ENCODE measurements around the gene CHST12. TPM values are rescaled to one million over a fixed set of nuclear protein-coding genes. Genes with fewer than 3 reads are reported as not detected.

The CHST12 gene
- total RNA-seq, 5 donors from 2014 or later (not counting 1 experiment from before 2014, with no cell fraction given): 20.3 to 41.5 (median 30.8) TPM

GRCh38 chr7:2480070-2480408 lies 76.6 kb downstream of the CHST12 start:
- POLR2A ChIA-PET: no interaction called here
- no peak overlapping the region for H3K4me3 ChIP-seq (ENCODE audit: control insufficient read depth in 1 of 2, extremely low read depth in 1 of 2, low read length in 1 of 2)

GRCh38 chr7:2481195-2481594 lies 77.8 kb downstream of the CHST12 start:
- Histone ChIP-seq H3K4me3 (ENCODE audit: control insufficient read depth in 1 of 2, extremely low read depth in 1 of 2, low read length in 1 of 2) (no peak overlapping the region), H3K4me1 (ENCODE audit: control insufficient read depth in 1 of 2, extremely low read depth in 1 of 2, insufficient read depth in 2 of 2, low read length in 2 of 2) (peaks cover 2 to 19% of the 10 kb centered on the region in 2 experiments), H3K27ac (ENCODE audit: low read length) (no peak overlapping the region), H3K36me3 (ENCODE audit: control insufficient read depth in 2 of 2, extremely low read depth in 1 of 2, insufficient read depth in 1 of 2, low read length in 1 of 2) (peaks cover 0 to 3% of the 10 kb centered on the region in 2 donors), H3K9me3 (no peaks in the 10 kb centered on the region), H3K27me3 (replicated peaks in 1 of 2; ENCODE audit: control insufficient read depth in 2 of 2, extremely low read depth in 1 of 2, insufficient read depth in 2 of 2, low read length in 1 of 2) (peaks cover 0 to 34% of the 10 kb centered on the region in 2 experiments)
- H3K27me3 Mint-ChIP-seq: no peaks in the 10 kb centered on the region
- POLR2A ChIA-PET: no interaction called here
- H3K4me1 Mint-ChIP-seq: peaks cover 0 to 11% (median 3%) of the 10 kb centered on the region in 3 donors
- no peaks in the 10 kb centered on the region for H3K9me3 Mint-ChIP-seq
- WGBS (ENCODE audit: insufficient coverage): no CpG with 5 or more reads among the region's 4 CpGs
- no peak for ATAC-seq (replicated peaks in 1 of 4)
- no peak overlapping the region for H3K4me3 Mint-ChIP-seq
- DNase-seq: no peak
- CTCF ChIA-PET: no interaction called here
- H3K27ac Mint-ChIP-seq: no peak overlapping the region
- no peaks in the 10 kb centered on the region for H3K36me3 Mint-ChIP-seq

More at GRCh38 chr7:2480070-2480408, 76.6 kb downstream of the CHST12 start:
- no peak overlapping the region for H3K27ac ChIP-seq (ENCODE audit: low read length)
- H3K36me3 ChIP-seq (ENCODE audit: control insufficient read depth in 2 of 2, extremely low read depth in 1 of 2, insufficient read depth in 1 of 2, low read length in 1 of 2): peaks cover 0 to 3% of the 10 kb centered on the region in 2 donors
- H3K27ac Mint-ChIP-seq: no peak overlapping the region
- no peaks in the 10 kb centered on the region for H3K27me3 Mint-ChIP-seq
- H3K4me1 Mint-ChIP-seq: peaks cover 0 to 11% (median 3%) of the 10 kb centered on the region in 3 donors
- ATAC-seq (replicated peaks in 1 of 4): no peak
- H3K4me1 ChIP-seq (ENCODE audit: control insufficient read depth in 1 of 2, extremely low read depth in 1 of 2, insufficient read depth in 2 of 2, low read length in 2 of 2): peaks cover 2 to 19% of the 10 kb centered on the region in 2 experiments
- peaks cover 0 to 34% of the 10 kb centered on the region in 2 experiments for H3K27me3 ChIP-seq (replicated peaks in 1 of 2; ENCODE audit: control insufficient read depth in 2 of 2, extremely low read depth in 1 of 2, insufficient read depth in 2 of 2, low read length in 1 of 2)
- WGBS (ENCODE audit: insufficient coverage): 90% methylated on average over 19 of the region's 21 CpGs
- DNase-seq: no peak
- no peaks in the 10 kb centered on the region for H3K36me3 Mint-ChIP-seq
- CTCF ChIA-PET: no interaction called here
- H3K9me3 Mint-ChIP-seq: no peaks in the 10 kb centered on the region
- no peaks in the 10 kb centered on the region for H3K9me3 ChIP-seq
- no peak overlapping the region for H3K4me3 Mint-ChIP-seq

GRCh38 chr7:2482725-2483451 lies 79.5 kb downstream of the CHST12 start:
- DNase-seq (no peak), ATAC-seq (replicated peaks in 1 of 4) (no peak)
- H3K4me1 Mint-ChIP-seq: peaks cover 0 to 4% (median 0%) of the 10 kb centered on the region in 3 donors
- no peaks in the 10 kb centered on the region for H3K36me3 Mint-ChIP-seq
- Histone ChIP-seq H3K27ac (ENCODE audit: low read length) (no peak overlapping the region), H3K36me3 (ENCODE audit: control insufficient read depth in 2 of 2, extremely low read depth in 1 of 2, insufficient read depth in 1 of 2, low read length in 1 of 2) (peaks cover 0 to 3% of the 10 kb centered on the region in 2 donors), H3K27me3 (replicated peaks in 1 of 2; ENCODE audit: control insufficient read depth in 2 of 2, extremely low read depth in 1 of 2, insufficient read depth in 2 of 2, low read length in 1 of 2) (peaks cover 0 to 29% of the 10 kb centered on the region in 2 experiments), H3K4me3 (ENCODE audit: control insufficient read depth in 1 of 2, extremely low read depth in 1 of 2, low read length in 1 of 2) (no peak overlapping the region), H3K4me1 (ENCODE audit: control insufficient read depth in 1 of 2, extremely low read depth in 1 of 2, insufficient read depth in 2 of 2, low read length in 2 of 2) (peaks cover under 1 to 9% of the 10 kb centered on the region in 2 experiments), H3K9me3 (no peaks in the 10 kb centered on the region)
- ChIA-PET CTCF (interaction anchor here (0.5 to 0.6 kb wide), 2 partner anchors 83 to 1290 kb away, joined by 3 read pairs; no protein-coding TSS in a partner anchor), POLR2A (interaction anchor here in 1 of 2 donors (0.5 kb wide), 1 partner anchor 200 kb away, joined by 6 read pairs; no protein-coding TSS in a partner anchor)
- WGBS (ENCODE audit: insufficient coverage): 74% methylated on average over 6 of the region's 10 CpGs
- H3K4me3 Mint-ChIP-seq: no peak overlapping the region
- H3K27me3 Mint-ChIP-seq: no peaks in the 10 kb centered on the region
- no peaks in the 10 kb centered on the region for H3K9me3 Mint-ChIP-seq
- no peak overlapping the region for H3K27ac Mint-ChIP-seq

- Mint-ChIP-seq H3K9me3 (no peaks in the 10 kb centered on the region), H3K27me3 (no peaks in the 10 kb centered on the region), H3K27ac (no peak overlapping the region), H3K4me3 (no peak overlapping the region), H3K4me1 (peaks cover 0 to under 1% (median 0%) of the 10 kb centered on the region in 3 donors), H3K36me3 (no peaks in the 10 kb centered on the region)
- Histone ChIP-seq H3K4me3 (ENCODE audit: control insufficient read depth in 1 of 2, extremely low read depth in 1 of 2, low read length in 1 of 2) (no peak overlapping the region), H3K27ac (ENCODE audit: low read length) (no peak overlapping the region), H3K4me1 (ENCODE audit: control insufficient read depth in 1 of 2, extremely low read depth in 1 of 2, insufficient read depth in 2 of 2, low read length in 2 of 2) (peaks cover 0 to 3% of the 10 kb centered on the region in 2 experiments), H3K9me3 (no peaks in the 10 kb centered on the region), H3K36me3 (ENCODE audit: control insufficient read depth in 2 of 2, extremely low read depth in 1 of 2, insufficient read depth in 1 of 2, low read length in 1 of 2) (peaks cover 0 to 3% of the 10 kb centered on the region in 2 donors), H3K27me3 (replicated peaks in 1 of 2; ENCODE audit: control insufficient read depth in 2 of 2, extremely low read depth in 1 of 2, insufficient read depth in 2 of 2, low read length in 1 of 2) (peaks cover 0 to 30% of the 10 kb centered on the region in 2 experiments)
- ATAC-seq (replicated peaks in 1 of 4): no peak
- CTCF ChIA-PET: interaction anchor here in 1 of 2 donors (0.5 kb wide), 1 partner anchor 1291 kb away, joined by 3 read pairs; no protein-coding TSS in a partner anchor
- DNase-seq: no peak
- POLR2A ChIA-PET: no interaction called here
- 60% methylated on average over 1 of the region's 5 CpGs for WGBS (ENCODE audit: insufficient coverage)
These were observed 80.1 kb downstream of the CHST12 start for GRCh38 chr7:2483494-2483893.

- no peaks in the 10 kb centered on the region for H3K36me3 ChIP-seq (ENCODE audit: control insufficient read depth in 2 of 2, extremely low read depth in 1 of 2, insufficient read depth in 1 of 2, low read length in 1 of 2)
- H3K27ac ChIP-seq (ENCODE audit: low read length): no peak overlapping the region
- H3K9me3 Mint-ChIP-seq: no peaks in the 10 kb centered on the region
- H3K4me3 Mint-ChIP-seq: no peak overlapping the region
- H3K27me3 Mint-ChIP-seq: no peaks in the 10 kb centered on the region
- no peaks in the 10 kb centered on the region for H3K36me3 Mint-ChIP-seq
- ChIA-PET CTCF (no interaction called here), POLR2A (no interaction called here)
- H3K27me3 ChIP-seq (replicated peaks in 1 of 2; ENCODE audit: control insufficient read depth in 2 of 2, extremely low read depth in 1 of 2, insufficient read depth in 2 of 2, low read length in 1 of 2): peaks cover 0 to 28% of the 10 kb centered on the region in 2 experiments
- H3K4me1 ChIP-seq (ENCODE audit: control insufficient read depth in 1 of 2, extremely low read depth in 1 of 2, insufficient read depth in 2 of 2, low read length in 2 of 2): no peaks in the 10 kb centered on the region
- 70% methylated on average over 2 of the region's 12 CpGs for WGBS (ENCODE audit: insufficient coverage)
- H3K4me1 Mint-ChIP-seq: peaks cover 0 to 2% (median 0%) of the 10 kb centered on the region in 3 donors
- no peak for DNase-seq
- H3K9me3 ChIP-seq: no peaks in the 10 kb centered on the region
- H3K4me3 ChIP-seq (ENCODE audit: control insufficient read depth in 1 of 2, extremely low read depth in 1 of 2, low read length in 1 of 2): no peak overlapping the region
- no peak overlapping the region for H3K27ac Mint-ChIP-seq
- no peak for ATAC-seq (replicated peaks in 1 of 4)
These were observed 81.5 kb downstream of the CHST12 start for GRCh38 chr7:2484868-2485267.

- WGBS (ENCODE audit: insufficient coverage): 78% methylated on average over 8 of the region's 14 CpGs
- no peaks in the 10 kb centered on the region for H3K9me3 ChIP-seq
- H3K36me3 ChIP-seq (ENCODE audit: control insufficient read depth in 2 of 2, extremely low read depth in 1 of 2, insufficient read depth in 1 of 2, low read length in 1 of 2): no peaks in the 10 kb centered on the region
- no peak overlapping the region for H3K4me3 Mint-ChIP-seq
- H3K27ac Mint-ChIP-seq: no peak overlapping the region
- H3K4me1 Mint-ChIP-seq: peaks cover 0 to 2% (median 0%) of the 10 kb centered on the region in 3 donors
- ChIA-PET POLR2A (interaction anchor here in 1 of 2 donors (0.5 kb wide), 1 partner anchor 605 kb away, joined by 6 read pairs; no protein-coding TSS in a partner anchor), CTCF (no interaction called here)
- no peaks in the 10 kb centered on the region for H3K36me3 Mint-ChIP-seq
- DNase-seq: no peak
- peaks cover 0 to 3% of the 10 kb centered on the region in 2 donors for H3K27me3 Mint-ChIP-seq
- no peaks in the 10 kb centered on the region for H3K9me3 Mint-ChIP-seq
- H3K27ac ChIP-seq (ENCODE audit: low read length): no peak overlapping the region
- H3K27me3 ChIP-seq (replicated peaks in 1 of 2; ENCODE audit: control insufficient read depth in 2 of 2, extremely low read depth in 1 of 2, insufficient read depth in 2 of 2, low read length in 1 of 2): peaks cover 0 to 22% of the 10 kb centered on the region in 2 experiments
- no peaks in the 10 kb centered on the region for H3K4me1 ChIP-seq (ENCODE audit: control insufficient read depth in 1 of 2, extremely low read depth in 1 of 2, insufficient read depth in 2 of 2, low read length in 2 of 2)
- no peak for ATAC-seq (replicated peaks in 1 of 4)
- H3K4me3 ChIP-seq (ENCODE audit: control insufficient read depth in 1 of 2, extremely low read depth in 1 of 2, low read length in 1 of 2): no peak overlapping the region
These were observed 84.3 kb downstream of the CHST12 start for GRCh38 chr7:2487586-2488271.
